GM13977 (cell line): ENCODE results near the gene ZNF630.
A peak's percentile ranks its signal among the peaks of the same experiment; 100 is the strongest.
"Not testable (repeated sequence)": the region's sequence is repeated elsewhere in the genome, so short reads cannot be mapped to it uniquely, and the experiment has no call there.

Experiments used
- DNase-seq: peaks from one replicate; pipeline ENCODE4 v3.0.0; 2012; ENCODE audit warnings: low spot score
- CTCF ChIP-seq: IDR thresholded peaks from 2 replicates; pipeline ENCODE4 v1.5.1; 2012; ENCODE audit warnings: mild to moderate bottlenecking, control low read depth; ENCODE audit not compliant: insufficient read depth; ENCODE audit errors: extremely low read depth, missing control alignments
- in situ Hi-C: fragments of 300-500 bp; cut with MboI; formaldehyde crosslinking; loops from one replicate; pipeline ENCODE4 v1.12.0; 2022; ENCODE audit warnings: low sequenced_read_pairs, low pct_unique_long_range_greater_than_20kb, mixed read lengths, inconsistent platforms; ENCODE audit not compliant: unreplicated experiment

ZNF630 gene

GRCh38 chrX:48030237-48030636 is 41.2 kb downstream of the ZNF630 start:
- TF ChIP-seq CTCF, result no peak
- DNase-seq, result no peak
- in situ Hi-C loops, result no loop called here

GRCh38 chrX:48028091-48028490 is 43.3 kb downstream of the ZNF630 start:
- TF ChIP-seq CTCF, result no peak
- no peak for DNase-seq
- in situ Hi-C loops, result loop anchor here (10.0 kb wide), 1 partner anchor 193 kb away; the partner anchor contains the start of gene ZNF81

- not testable (repeated sequence) for DNase-seq
- in situ Hi-C loops, result loop anchor here (10.0 kb wide), 1 partner anchor 193 kb away; the partner anchor contains the start of gene ZNF81
Measured at GRCh38 chrX:48027545-48027944, 43.9 kb downstream of the ZNF630 start.

- DNase-seq, result peak; percentile 40
Measured at GRCh38 chrX:48025561-48025960, 45.9 kb downstream of the ZNF630 start.

GRCh38 chrX:48022738-48023137 is 48.7 kb downstream of the ZNF630 start:
- in situ Hi-C loops, result loop anchor here (10.0 kb wide), 1 partner anchor 188 kb away; the partner anchor contains the start of gene ZNF81
- DNase-seq, result no peak

More at GRCh38 chrX:48025561-48025960, 45.9 kb downstream of the ZNF630 start:
- in situ Hi-C loops, result loop anchor here (10.0 kb wide), 1 partner anchor 191 kb away; the partner anchor contains the start of gene ZNF81
- peak; percentile 67 for TF ChIP-seq CTCF

GRCh38 chrX:48022100-48022499 is 49.3 kb downstream of the ZNF630 start:
- in situ Hi-C loops, result loop anchor here (10.0 kb wide), 1 partner anchor 187 kb away; the partner anchor contains the start of gene ZNF81
- no peak for TF ChIP-seq CTCF

More at GRCh38 chrX:48022738-48023137, 48.7 kb downstream of the ZNF630 start:
- no peak for TF ChIP-seq CTCF

GRCh38 chrX:48021026-48021900 is 50.2 kb downstream of the ZNF630 start:
- in situ Hi-C loops, result loop anchor here (10.0 kb wide), 1 partner anchor 186 kb away; the partner anchor contains the start of gene ZNF81
- no peak for TF ChIP-seq CTCF
- peak; percentile 55 for DNase-seq

More at GRCh38 chrX:48022100-48022499, 49.3 kb downstream of the ZNF630 start:
- DNase-seq, result no peak

GRCh38 chrX:48020472-48020871 is 51.0 kb downstream of the ZNF630 start:
- in situ Hi-C loops, result loop anchor here (10.0 kb wide), 1 partner anchor 186 kb away; the partner anchor contains the start of gene ZNF81
- DNase-seq, result not testable (repeated sequence)

GRCh38 chrX:48019892-48020291 is 51.5 kb downstream of the ZNF630 start:
- in situ Hi-C loops, result loop anchor here (10.0 kb wide), 1 partner anchor 185 kb away; the partner anchor contains the start of gene ZNF81

More at GRCh38 chrX:48019892-48020291, 51.5 kb downstream of the ZNF630 start:
- not testable (repeated sequence) for DNase-seq
